DMS79 treated with DMSO at 0.1 percent for 48 hours (cell line): ENCODE data around the gene SPACA5B.
"Not testable (repeated sequence)": the region's sequence is repeated elsewhere in the genome, so short reads cannot be mapped to it uniquely, and the experiment has no call there.

ENCODE experiments used
- DNase-seq: peaks from one replicate; lab custom pipeline; 2025; lab: John Stamatoyannopoulos, UW

The SPACA5B gene

DNA sequence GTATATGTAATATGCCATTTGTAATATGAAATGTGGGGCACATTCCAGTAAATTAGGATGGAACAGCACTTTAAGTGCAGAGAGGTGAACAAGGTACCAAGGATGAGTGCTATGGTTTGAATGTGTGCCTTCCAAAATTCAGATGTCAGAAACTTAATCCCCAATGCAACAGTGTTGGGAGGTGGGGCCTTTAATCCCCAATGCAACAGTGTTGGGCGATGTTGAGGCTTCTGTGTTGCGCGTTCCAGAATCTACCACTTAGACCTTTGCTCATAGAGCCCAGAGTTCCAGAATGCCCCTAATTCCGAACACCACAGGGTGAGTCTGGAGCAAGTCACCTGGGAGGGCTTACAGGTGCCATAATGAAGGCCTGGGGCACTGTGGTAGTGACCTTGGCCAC is at the start of gene SPACA5B:
SPACA5B (plus strand) TSS at position 301 of the 400 bp plus-strand sequence; CDS start at position 363, 62 bp downstream.
- not testable (repeated sequence) for DNase-seq

DNA sequence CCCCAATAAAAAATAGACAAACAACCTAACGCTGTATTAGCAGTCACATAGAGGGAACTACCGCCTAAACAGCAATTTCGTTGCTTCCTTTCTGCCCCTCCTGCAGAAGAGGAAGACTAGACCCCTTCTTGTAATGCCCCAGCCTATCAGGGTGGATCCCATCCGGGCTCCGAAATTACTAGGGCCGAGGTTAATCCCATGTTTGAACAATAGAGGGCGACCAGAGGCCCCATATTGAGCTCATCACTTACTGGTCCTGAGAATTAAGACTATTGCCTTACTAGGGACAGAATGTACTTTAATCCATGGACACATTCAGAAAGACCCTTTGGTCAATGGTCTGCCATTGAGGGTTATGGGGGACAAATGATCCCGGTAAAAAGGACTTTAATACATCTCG is 47.2 kb upstream of the SPACA5B start:
- no peak for DNase-seq

DNA sequence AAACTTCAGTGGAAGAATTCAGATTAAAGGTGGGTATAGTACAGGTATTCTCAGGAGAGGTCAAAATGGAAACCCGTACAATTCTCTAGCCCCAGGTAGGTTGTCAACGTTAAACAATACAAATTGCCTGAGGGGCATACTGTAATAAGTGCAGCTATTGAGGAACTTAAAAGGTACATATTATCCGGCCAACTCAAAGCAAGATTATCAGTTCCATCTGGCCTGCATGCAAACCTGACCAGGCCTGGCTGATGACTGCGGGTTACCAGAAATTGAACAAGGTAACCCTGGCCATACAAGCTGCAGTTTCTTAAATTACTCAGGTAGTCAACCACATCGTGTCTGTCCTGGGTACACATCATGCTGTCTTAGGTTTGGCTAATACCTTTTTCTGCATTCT is 46.7 kb upstream of the SPACA5B start:
- DNase-seq = no peak

DNA sequence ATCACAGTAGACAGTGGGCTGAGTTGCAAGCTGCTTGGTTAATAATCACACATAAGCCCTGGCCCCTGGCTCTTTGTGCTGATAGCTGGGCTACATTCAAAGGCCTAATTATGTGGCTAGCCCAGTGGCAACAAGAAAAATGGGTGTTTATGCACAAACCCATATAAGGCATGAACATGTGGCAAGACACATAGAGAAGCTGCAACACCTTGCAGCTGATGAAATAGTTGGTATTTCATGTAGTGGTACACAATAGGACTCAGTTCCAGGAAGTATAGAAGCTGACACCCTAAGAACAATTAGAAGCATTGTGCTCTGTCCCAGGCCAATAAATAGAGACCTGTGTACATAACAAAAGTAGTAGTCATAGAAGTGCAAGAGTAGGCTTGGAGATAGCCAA is 44.3 kb upstream of the SPACA5B start:
- no peak for DNase-seq

DNA sequence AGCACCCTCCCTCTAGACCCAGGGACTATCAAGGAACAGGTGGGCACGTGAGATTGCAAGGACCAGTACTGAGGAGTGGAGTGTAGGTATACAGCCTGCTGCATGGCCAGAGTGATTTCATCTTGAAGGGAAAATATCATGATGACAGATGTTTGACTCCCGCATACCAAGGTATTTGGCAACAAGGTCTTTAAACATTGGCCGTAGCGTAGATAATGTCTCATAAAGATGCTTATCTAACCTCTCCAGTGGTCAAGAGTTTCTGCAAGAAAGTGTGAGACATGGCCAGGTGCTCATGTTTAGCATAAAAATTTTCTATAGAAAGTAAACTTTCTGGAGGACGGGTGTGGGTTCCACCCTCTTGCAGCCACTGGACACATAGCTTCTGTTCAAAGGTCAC is 40.3 kb upstream of the SPACA5B start:
- DNase-seq = no peak

DNA sequence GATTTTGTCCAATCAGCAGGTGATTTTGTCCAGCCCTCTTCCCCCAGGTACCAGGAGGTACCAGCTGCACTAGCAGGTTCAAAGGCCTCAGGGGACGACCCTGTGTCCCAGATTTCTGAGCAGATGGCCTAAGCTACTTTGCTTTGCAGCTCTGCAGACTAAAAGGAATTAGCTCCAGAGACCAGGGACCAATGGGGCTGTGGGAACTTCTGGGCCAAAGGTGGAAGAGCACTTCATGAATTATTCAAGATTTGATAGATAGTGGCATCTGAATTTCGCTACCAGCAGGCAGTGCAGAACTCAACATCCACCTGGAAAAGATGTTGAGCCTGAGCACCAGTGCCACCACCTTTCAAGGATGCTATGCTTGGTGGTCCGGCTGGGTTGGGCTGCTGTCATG is 37.9 kb upstream of the SPACA5B start:
- DNase-seq = not testable (repeated sequence)

DNA sequence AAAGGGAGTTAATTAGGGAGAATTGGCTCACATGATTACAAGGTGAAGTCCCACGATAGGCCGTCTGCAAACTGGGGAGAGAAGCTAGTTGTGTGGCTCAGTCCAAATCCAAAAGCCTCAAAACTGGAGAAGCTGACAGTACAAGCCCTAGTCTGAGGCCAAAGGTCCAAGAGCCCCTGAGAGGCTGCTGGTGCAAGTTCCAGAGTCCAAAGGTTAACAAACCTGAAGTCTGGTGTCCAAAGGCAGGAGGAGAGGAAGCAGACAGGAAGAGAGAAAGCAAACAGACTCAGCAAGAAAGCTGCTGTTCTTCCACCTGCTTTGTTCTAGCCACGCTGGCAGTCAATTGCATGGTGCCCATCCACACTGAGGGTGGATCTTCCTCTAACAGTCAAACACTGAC is 29.0 kb upstream of the SPACA5B start:
- no peak for DNase-seq

DNA sequence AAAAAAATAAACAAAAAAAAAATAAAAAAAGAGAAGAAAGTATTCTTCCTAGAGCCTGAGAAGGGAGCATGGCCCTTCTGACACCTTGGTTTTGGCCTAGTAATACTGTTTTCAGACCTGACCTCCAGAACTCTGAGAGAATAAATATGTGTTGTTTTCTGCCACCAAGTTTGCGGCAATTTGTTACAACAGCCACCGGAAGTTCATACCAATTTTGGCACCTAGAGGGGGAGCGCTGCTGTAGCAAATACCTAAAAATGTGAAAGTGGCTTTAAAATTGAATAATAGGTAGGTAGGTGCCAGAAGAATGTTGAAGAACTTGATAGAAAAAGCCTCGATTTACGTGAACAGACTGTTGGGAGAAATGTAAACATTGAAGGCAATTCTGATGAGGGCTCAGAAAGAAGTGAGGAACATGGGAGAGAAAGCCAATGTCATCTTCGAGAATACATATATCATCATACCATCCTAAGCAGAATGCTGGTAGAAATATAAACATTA is 27.5 kb upstream of the SPACA5B start:
- DNase-seq = no peak

DNA sequence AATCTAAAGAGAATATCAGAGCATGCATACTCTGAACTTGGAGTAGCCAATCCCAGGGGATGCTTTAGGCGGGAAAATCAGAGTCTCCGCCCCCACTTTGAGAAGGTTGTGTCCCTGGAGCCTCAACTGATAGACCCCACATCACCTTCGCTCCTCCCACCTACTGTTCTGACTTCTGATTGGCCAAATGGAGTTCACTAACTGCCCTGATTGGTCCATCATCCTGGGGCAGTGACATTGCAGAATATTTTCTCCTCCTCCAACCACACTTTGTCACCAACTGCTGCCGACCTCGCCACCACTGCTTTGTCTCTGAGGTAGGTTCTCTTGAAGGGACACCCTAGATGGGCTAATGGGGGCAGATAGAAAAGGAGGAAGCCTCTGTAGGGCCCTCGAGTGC is 22.7 kb upstream of the SPACA5B start:
- no peak for DNase-seq

DNA sequence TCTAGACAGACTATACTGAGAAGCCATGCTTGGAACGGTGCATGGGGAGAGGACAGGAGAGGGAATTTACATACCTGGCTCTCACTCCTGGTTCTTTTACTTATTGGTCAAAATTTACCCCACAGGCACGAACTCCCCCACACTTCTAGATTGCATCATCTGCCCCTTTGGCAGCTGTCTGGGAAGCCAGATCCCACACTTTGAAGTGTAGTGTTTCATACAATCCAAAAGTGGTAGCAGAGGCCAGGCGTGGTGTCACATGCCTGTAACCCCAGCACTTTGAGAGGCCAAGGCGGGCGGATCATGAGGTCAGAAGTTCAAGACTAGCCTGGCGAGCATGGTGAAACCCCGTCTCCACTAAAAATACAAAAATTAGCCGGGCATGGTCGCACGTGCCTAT is 5.1 kb upstream of the SPACA5B start:
- DNase-seq = not testable (repeated sequence)

DNA sequence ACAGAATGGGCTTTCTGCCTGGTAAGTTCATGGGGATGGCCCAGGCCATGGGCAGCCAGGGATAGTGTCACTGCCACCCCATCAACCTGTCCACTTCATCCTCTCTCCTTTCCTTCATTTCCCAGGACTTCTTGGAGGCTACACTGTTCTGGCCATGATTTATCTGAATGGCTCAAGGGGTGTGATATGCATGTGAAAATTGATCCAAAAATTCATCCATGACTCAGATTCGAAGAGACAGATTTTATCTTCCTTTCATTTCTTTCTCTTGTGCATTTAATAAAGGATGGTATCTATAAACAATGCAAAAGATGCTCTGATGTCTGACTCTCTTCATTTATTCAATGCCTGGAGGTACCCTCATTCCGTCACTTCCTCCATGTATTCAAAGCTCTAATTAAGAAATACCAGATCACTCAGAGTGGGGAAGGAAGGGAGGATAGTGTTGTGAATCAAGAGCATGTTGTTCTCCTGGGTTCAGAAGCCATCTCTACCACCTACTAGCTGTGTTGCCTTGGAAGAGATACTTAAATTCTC is 1.9 kb downstream of the SPACA5B start:
- DNase-seq = not testable (repeated sequence)

DNA sequence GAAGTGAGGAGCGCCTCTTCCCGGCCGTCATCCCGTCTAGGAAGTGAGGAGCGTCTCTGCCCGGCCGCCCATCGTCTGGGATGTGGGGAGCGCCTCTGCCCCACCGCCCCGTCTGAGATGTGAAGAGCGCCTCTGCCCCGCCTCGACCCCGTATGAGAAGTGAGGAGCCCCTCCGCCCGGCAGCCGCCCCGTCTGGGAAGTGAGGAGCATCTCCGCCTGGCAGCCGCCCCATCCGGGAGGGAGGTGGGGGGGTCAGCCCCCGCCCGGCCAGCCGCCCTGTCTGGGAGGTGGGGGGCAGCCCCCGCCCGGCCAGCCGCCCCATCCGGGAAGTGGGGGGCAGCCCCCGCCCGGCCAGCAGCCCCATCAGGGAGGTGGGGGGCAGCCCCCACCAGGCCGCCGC is 8.7 kb downstream of the SPACA5B start:
- DNase-seq = not testable (repeated sequence)

DNA sequence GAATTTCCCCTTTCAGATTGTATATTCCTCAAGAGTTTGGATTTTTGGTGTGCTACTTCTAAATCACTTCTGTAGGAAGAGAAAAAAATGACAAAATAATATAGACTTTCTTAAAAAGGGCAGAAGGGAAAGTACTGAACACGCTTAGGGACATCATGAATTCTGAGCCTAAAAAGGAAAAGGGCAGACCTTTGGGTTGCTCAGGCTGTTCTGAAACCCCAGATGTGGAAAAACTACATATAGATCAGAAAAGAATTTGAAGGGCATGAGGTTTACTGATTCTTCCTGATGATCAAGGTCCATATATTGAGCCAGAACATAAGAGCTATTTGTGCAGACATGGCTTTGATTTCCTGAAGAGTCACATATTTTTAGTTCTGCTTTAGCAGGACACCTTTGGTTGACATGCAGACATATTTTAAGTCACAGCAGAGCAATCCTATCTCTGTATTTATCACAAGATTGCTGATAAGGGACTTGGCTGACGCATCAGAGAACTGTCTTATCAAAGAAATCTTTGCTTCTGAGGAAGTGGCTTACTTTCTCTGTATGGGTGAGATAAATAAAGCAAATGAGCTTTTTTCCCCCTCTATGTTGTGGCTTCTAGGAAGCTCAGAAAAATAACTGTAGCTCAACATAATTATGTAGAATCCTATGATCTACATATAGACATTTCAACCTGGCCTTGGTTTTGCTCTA is 11.5 kb downstream of the SPACA5B start:
- not testable (repeated sequence) for DNase-seq

DNA sequence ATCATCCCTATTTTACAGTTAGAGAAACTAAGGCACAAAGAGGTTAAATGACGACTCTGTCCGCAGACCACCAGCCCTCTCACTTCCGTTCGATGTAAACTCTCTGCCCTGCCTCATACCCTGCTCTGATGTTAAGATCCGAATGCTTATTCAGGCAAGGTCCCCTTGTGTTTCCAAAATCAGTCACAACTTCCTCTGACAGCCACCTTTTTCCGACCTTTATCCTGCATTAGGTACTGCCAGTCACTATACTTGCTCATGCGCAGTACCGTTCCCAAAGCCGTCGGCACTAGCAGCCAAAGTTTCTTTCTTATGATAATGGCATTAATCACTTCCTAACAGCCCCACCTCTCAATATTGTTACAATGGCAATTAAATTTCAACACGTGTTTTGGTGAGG is 12.3 kb downstream of the SPACA5B start:
- DNase-seq = not testable (repeated sequence)

DNA sequence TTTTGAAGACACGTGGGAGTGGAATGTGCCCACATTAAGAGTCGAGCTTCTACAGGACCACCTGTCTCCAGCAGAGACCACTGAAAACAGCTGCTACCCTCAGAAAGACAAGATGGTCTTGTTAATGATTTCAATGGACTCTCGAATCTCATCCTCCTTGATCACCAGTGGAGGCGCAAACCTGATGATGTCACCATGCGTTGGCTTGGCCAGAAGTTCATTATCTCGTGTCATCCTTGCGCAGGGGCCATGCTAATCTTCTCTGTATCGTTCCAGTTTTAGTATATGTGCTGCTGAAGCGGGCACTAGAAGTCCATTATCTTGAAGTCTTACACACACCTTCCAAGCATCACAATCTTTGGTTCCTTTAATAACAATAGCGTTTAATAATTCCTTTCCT is 23.3 kb downstream of the SPACA5B start:
- DNase-seq = no peak

DNA sequence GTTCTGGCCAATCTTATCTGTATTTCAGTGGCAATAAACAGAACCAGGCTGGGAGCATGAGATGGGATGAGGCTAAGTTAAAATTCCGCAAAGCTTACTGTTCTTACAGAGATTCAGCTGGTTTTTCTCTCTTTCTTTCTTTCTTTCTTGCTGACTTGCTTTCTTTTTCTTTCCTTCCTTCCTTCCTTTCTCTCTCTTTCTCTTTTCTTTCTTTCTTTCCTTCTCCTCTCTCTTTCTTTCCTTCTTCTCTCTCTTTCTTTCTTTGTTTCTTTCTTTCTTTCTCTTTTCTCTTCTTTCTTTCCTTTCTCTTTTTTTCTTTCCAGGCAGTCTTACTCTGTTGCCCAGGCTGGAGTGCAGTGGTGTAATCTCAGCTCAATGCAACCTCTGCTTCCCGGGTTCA is 24.4 kb downstream of the SPACA5B start:
- no peak for DNase-seq

DNA sequence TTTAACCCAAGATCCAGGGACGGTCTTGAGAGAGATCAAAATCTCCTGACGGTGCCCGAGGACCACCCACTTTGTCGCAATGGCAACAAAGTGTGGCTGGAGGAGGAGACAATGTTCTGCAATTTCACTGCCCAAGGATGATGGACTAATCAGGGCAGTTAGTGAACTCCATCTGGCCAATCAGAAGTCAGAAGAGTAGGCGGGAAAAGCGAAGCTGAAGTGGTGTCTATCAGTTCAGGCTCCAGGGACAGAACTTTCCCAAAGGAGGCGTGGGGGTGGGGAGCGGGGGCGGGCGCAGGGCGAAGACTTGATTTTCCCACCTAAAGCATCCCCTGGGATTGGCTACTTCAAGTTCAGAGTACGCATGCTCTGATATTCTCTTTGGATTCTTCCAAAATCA is 25.6 kb downstream of the SPACA5B start:
- no peak for DNase-seq

DNA sequence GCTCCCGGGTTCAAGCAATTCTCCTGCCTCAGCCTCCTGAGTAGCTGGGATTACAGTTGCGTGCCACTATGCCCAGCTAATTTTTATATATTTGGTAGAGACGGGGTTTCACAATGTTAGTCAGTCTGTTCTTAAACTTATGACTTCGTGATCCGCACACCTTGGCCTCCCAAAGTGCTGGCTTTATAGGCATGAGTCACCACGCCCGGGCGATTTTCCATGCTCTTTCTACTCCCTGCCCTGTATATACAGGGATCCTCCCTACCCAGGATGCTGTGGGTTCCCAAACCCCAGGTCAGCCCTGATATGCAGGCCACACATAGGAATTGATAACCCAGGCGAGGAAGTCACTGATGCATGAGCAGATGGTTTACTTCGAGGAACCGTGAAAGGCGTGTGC is 34.8 kb downstream of the SPACA5B start:
- no peak for DNase-seq

DNA sequence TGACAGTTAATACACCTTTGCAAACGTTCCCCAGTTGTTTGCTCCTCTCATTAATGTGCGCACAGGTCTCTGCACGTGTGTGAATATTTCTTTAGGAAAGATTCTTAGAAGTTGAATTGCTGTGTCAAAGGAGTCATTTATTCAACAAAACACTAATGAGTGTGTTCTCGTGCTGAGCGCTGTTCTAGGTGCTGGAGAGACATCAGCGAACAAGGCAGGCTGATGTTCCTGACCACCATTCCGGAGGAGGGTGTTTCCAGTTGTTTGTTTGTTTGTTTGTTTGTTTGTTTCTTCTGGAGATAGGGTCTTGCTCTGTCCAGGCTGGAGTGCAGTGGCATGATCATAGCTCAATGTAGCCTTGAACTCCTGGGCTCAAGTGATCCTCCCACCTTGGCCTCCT is 35.9 kb downstream of the SPACA5B start:
- not testable (repeated sequence) for DNase-seq

DNA sequence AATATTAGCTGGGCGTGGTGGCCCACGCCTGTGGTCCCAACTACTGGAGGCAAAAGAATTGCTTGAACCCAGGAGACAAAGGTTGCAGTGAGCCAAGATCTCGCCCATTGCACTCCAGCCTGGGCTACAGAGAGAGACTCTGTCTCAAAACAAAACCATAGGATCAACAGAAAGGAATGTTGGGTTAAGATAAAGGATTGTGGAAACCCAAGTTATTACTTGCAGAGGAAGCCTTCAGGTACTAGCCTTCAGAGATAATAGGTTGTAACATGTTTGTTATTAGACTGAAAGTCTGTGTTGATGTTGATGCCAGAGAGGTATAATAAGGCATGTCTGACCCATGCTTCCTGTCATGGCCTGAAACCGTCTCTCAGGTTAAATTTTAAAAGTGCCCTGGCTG is 49.3 kb downstream of the SPACA5B start:
- DNase-seq = no peak

DNA sequence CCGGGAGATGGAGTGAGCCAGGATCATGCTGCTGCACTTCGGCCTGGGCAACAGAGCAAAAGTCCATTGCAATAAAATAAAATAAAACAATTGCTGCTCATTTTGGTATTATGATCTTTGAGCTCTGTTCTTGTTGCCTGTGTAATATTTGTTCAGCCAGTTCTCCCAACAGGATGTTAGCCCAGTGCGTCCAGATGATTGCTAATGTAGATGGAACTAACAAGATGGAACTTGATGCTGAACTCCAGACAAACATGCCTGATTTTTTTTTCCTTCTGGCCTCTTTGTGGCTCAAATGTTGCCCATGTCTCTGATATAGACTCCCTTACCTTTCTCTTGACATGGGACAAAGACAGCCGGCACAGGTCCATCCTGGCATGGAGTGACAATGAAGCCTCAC is 50.4 kb downstream of the SPACA5B start:
- no peak for DNase-seq

DNA sequence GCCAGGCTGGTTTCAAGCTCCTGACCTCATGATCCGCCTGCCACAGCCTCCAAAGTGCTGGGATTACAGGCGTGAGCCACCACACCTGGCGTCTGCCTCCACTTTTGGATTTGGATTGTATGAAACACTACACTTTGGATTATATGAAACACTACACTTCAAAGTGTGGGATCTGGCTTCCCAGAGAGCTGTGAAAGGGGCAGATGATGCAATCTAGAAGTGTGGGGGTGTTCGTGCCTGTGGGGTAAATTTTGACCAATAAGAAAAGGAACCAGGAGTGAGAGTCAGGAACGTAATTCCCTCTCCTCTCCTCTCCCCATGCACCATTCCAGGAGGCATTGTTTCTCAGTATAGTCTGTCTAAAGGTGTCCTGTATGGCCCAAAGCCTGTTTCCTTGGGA is 51.5 kb downstream of the SPACA5B start:
- DNase-seq = not testable (repeated sequence)
